Breast epithelium (tissue), 3 donors: Measurements from ENCODE around the gene ST7. TPM values are rescaled to one million over a fixed set of nuclear protein-coding genes. Genes with fewer than 3 reads are reported as not detected.

Experiments
- total RNA-seq, 3 donors: library from RNA; depleted of rRNA; stranded (reverse); fragments of >200 nt; gene quantifications; one replicate each; pipeline ENCODE4 v1.1.0, GENCODE V29; 2016

The ST7 gene
- total RNA-seq, 3 donors from 2014 or later = 24.3 to 41.4 (median 27.5) TPM

Other genes with a start within 250 kb of the ST7 start
- gene CAPZA2, start 90.9 kb upstream of the ST7 start, total RNA-seq = 100 to 1,000 TPM; 117 to 138 (median 134) TPM